Esophagus squamous epithelium (tissue), 4 donors: Measurements from ENCODE around the gene DHRS13.

Source experiments
- CTCF ChIP-seq, 6 experiments: fragments of 450-650 bp in 4 of 6; fragments of 200-600 bp in 2 of 6; sonication (generic) in 2 of 6; IDR thresholded peaks; one replicate each; pipeline ENCODE4 v1.5.1; 2016 to 2019; ENCODE audit warnings: antibody characterized with exemption in 6 of 6, mild to moderate bottlenecking in 4 of 6, moderate library complexity in 4 of 6
- POLR2A ChIP-seq, 4 donors: fragments of 450-650 bp; IDR thresholded peaks; one replicate each; pipeline ENCODE4 v1.6.1; 2017; ENCODE audit warnings: antibody characterized with exemption in 4 of 4, mild to moderate bottlenecking in 4 of 4, moderate library complexity in 3 of 4

- no peak for TF ChIP-seq POLR2A (IDR thresholded peaks at IDR 0.05)
- TF ChIP-seq CTCF (IDR thresholded peaks at IDR 0.05) = no peak
Observed at GRCh38 chr17:28944862-28945741, 42.2 kb upstream of the DHRS13 start.
